HepG2 (cell line): ENCODE results near the gene GRIK2. TPM values are rescaled to one million over a fixed set of nuclear protein-coding genes. Genes with fewer than 3 reads are reported as not detected.

ENCODE experiments used
- ATAC-seq: fragments of 200-7000 bp; cut with Tn5 transposase; 3 replicates; pipeline ENCODE4 v1.9.1; 2020; ENCODE audit warnings: mild to moderate bottlenecking, moderate library complexity
- BruUV-seq: library from RNA; stranded (reverse); fragments of 400-500 nt; replicated peaks from 2 replicates; lab custom pipeline; 2021; lab: Mats Ljungman, UMichigan
- CTCF ChIA-PET: fragments of 300-600 bp; formaldehyde crosslinking; extraction: SDS; loops from one replicate; lab custom pipeline; 2021; ENCODE audit warnings: low total read pairs, inconsistent platforms, low intra/inter-chr PET ratio; lab: Yijun Ruan, JAX
- POLR2A ChIA-PET: fragments of 350-600 bp; sonication (Branson Sonifier 250); formaldehyde crosslinking; loops from one replicate; lab custom pipeline; 2020; ENCODE audit warnings: antibody characterized with exemption, inconsistent platforms; lab: Yijun Ruan, JAX
- DNase-seq: peaks from one replicate; pipeline ENCODE4 v3.0.0-alpha.2; 2015; ENCODE audit warnings: low spot score
- FAIRE-seq: peaks from 3 replicates; lab custom pipeline; 2011; peaks lifted over from hg19 to GRCh38; lab: Jason Lieb, UNC
- H2AFZ ChIP-seq: one replicate; pipeline ENCODE4 v1.6.1; 2011; ENCODE audit warnings: low read length, inconsistent platforms
- H3K27ac ChIP-seq: fragments of 300-600 bp; 3 replicates; pipeline ENCODE4 v1.8.0; 2011; ENCODE audit warnings: mixed run types, mild to moderate bottlenecking, mixed read lengths, low read length, inconsistent platforms; ENCODE audit not compliant: insufficient read depth; ENCODE audit errors: extremely low read length
- H3K27me3 ChIP-seq, 2 experiments: fragments of 200-600 bp in 1 of 2; 2 replicates in 1 of 2; 3 replicates in 1 of 2; pipeline versions ENCODE4 v1.6.0 to v1.8.0; 2011; ENCODE audit warnings: low read length in 2 of 2, mild to moderate bottlenecking in 2 of 2, moderate library complexity in 2 of 2, inconsistent platforms in 1 of 2; ENCODE audit not compliant: insufficient read depth in 2 of 2, control insufficient read depth in 1 of 2
- H3K36me3 ChIP-seq, 2 experiments: fragments of 200-600 bp in 1 of 2; replicated peaks in 1 of 2; 2 replicates in 1 of 2; 3 replicates in 1 of 2; pipeline versions ENCODE4 v1.5.1 to v1.8.0; 2011; ENCODE audit warnings: low read length in 2 of 2, inconsistent platforms in 1 of 2; ENCODE audit not compliant: insufficient read depth in 2 of 2, control insufficient read depth in 1 of 2
- H3K4me1 ChIP-seq: 2 replicates; pipeline ENCODE4 v1.5.1; 2012; ENCODE audit warnings: low read length, inconsistent platforms; ENCODE audit not compliant: insufficient read depth
- H3K4me2 ChIP-seq: 2 replicates; pipeline ENCODE4 v1.6.0; 2011; ENCODE audit warnings: low read depth, low read length, inconsistent platforms
- H3K4me3 ChIP-seq, 3 experiments: fragments of 200-600 bp in 1 of 3; sonication (generic), shearing (Covaris generic) in 1 of 3; replicated peaks in 1 of 3; 2 replicates each; pipeline ENCODE4 v1.5.1; 2011 to 2016; ENCODE audit warnings: low read length in 3 of 3, inconsistent platforms in 2 of 3, low read depth in 2 of 3, mild to moderate bottlenecking in 2 of 3, control low read depth in 1 of 3, mixed read lengths in 1 of 3; ENCODE audit not compliant: insufficient read depth in 1 of 3
- H3K79me2 ChIP-seq: one replicate; pipeline ENCODE4 v1.6.1; 2011; ENCODE audit warnings: low read length, inconsistent platforms; ENCODE audit not compliant: insufficient read depth
- H3K9ac ChIP-seq: 2 replicates; pipeline ENCODE4 v1.6.0; 2011; ENCODE audit warnings: mild to moderate bottlenecking, low read depth, low read length, inconsistent platforms; ENCODE audit not compliant: insufficient read depth
- H3K9me3 ChIP-seq: 2 replicates; pipeline ENCODE4 v1.5.1; 2012; ENCODE audit warnings: mild to moderate bottlenecking, low read length
- H4K20me1 ChIP-seq: 2 replicates; pipeline ENCODE4 v1.6.0; 2011; ENCODE audit warnings: inconsistent platforms, mild to moderate bottlenecking, low read length, moderate library complexity; ENCODE audit not compliant: insufficient read depth
- AHDC1 ChIP-seq: sonication (generic); formaldehyde crosslinking; IDR thresholded peaks from 2 replicates; pipeline ENCODE4 v1.5.1; 2020; ENCODE audit warnings: mild to moderate bottlenecking, missing genetic modification reagents, borderline replicate concordance
- ARNTL ChIP-seq: sonication (generic); formaldehyde crosslinking; IDR thresholded peaks from 2 replicates; pipeline ENCODE4 v1.4.0; 2020; ENCODE audit warnings: mild to moderate bottlenecking, missing genetic modification reagents
- CBX2 ChIP-seq, 2 experiments: fragments of 200-600 bp in 1 of 2; sonication (generic); formaldehyde crosslinking in 1 of 2; IDR thresholded peaks; 2 replicates each; pipeline versions ENCODE4 v1.7.0 to v1.8.1; 2018 to 2022; ENCODE audit warnings: low read depth in 2 of 2, low read length in 1 of 2, mild to moderate bottlenecking in 1 of 2, missing genetic modification reagents in 1 of 2
- CENPT ChIP-seq: sonication (generic); formaldehyde crosslinking; IDR thresholded peaks from 2 replicates; pipeline ENCODE4 v1.8.0; 2022; ENCODE audit warnings: low read depth, mild to moderate bottlenecking, moderate library complexity, missing genetic modification reagents
- MLXIP ChIP-seq: sonication (generic); formaldehyde crosslinking; IDR thresholded peaks from 2 replicates; pipeline ENCODE4 v1.9.0; 2021; ENCODE audit warnings: missing genetic modification reagents, borderline replicate concordance
- PCBP1 ChIP-seq: fragments of 200-400 bp; formaldehyde crosslinking; IDR thresholded peaks from 2 replicates; pipeline ENCODE4 v1.6.1; 2017; ENCODE audit warnings: mild to moderate bottlenecking, low read depth, low read length, borderline replicate concordance
- SMARCC2 ChIP-seq: fragments of 450-650 bp; IDR thresholded peaks from 2 replicates; pipeline ENCODE4 v1.6.1; 2017; ENCODE audit warnings: antibody characterized with exemption, mild to moderate bottlenecking
- SOX6 ChIP-seq, 2 experiments: fragments of 450-650 bp in 1 of 2; sonication (generic) in 1 of 2; formaldehyde crosslinking in 1 of 2; IDR thresholded peaks; 2 replicates each; pipeline versions ENCODE4 v1.4.0 to v1.6.1; 2017 to 2020; ENCODE audit warnings: antibody characterized with exemption in 1 of 2, mild to moderate bottlenecking in 1 of 2, missing genetic modification reagents in 1 of 2
- ZNF101 ChIP-seq: sonication (generic); formaldehyde crosslinking; IDR thresholded peaks from 2 replicates; pipeline ENCODE4 v1.4.0; 2020; ENCODE audit warnings: mild to moderate bottlenecking, low read depth, missing genetic modification reagents, borderline replicate concordance
- ZNF263 ChIP-seq: sonication (generic); formaldehyde crosslinking; IDR thresholded peaks from 2 replicates; pipeline ENCODE4 v1.4.0; 2020; ENCODE audit warnings: missing genetic modification reagents
- ZNF441 ChIP-seq: sonication (generic); formaldehyde crosslinking; IDR thresholded peaks from 2 replicates; pipeline ENCODE4 v1.7.0; 2021; ENCODE audit warnings: missing genetic modification reagents, borderline replicate concordance
- ZNF710 ChIP-seq: sonication (generic); formaldehyde crosslinking; IDR thresholded peaks from 2 replicates; pipeline ENCODE4 v1.5.0; 2020; ENCODE audit warnings: mild to moderate bottlenecking, missing genetic modification reagents, borderline replicate concordance
- WGBS: methylation state at CpG from one replicate; pipeline ENCODE4 v1.1.6; 2017; ENCODE audit warnings: low lambda C conversion rate; 5-methylcytosine and 5-hydroxymethylcytosine counted together
- in situ Hi-C: cut with HindIII; loops from 2 replicates; pipeline ENCODE4 v1.10.0; 2017; ENCODE audit warnings: low pct_unique_long_range_greater_than_20kb; ENCODE audit not compliant: extremely low pct_ligation_motif_present
- intact Hi-C: fragments of 100-400 bp; cut with micrococcal nuclease; formaldehyde crosslinking; loops from one replicate; pipeline ENCODE4 v1.10.0; 2022; ENCODE audit not compliant: unreplicated experiment
- polyA plus RNA-seq, 8 experiments: library from polyadenylated mRNA; depleted of rRNA in 3 of 8; stranded (reverse) in 7 of 8; unstranded in 1 of 8; fragments of >200 nt; fragmentation: Illumina TruSeq in 4 of 8; extraction: Trizol in 4 of 8; gene quantifications; 2 replicates each; pipeline versions ENCODE4 v1.2.1 to v1.2.3, GENCODE V29; 2011 to 2016; ENCODE audit warnings: low read depth in 4 of 8, missing spikeins in 1 of 8, mixed read lengths in 1 of 8; ENCODE audit not compliant: insufficient read depth in 1 of 8
- total RNA-seq, 5 experiments: library from RNA; depleted of rRNA; stranded (reverse); fragments of >200 nt; fragmentation: Illumina TruSeq; extraction: Trizol; gene quantifications; 2 replicates each; pipeline ENCODE4 v1.2.3, GENCODE V29; 2016; ENCODE audit warnings: low read depth in 1 of 5

The GRIK2 gene
- total and polyA plus RNA-seq, 2 of the 13 experiments (the other 11 are each of a cell fraction or from before 2014, with no cell fraction given) = not detected

GRCh38 chr6:101762851-101763250 lies 369.3 kb downstream of the GRIK2 start (continued):
- TF ChIP-seq AHDC1 (CRISPR knock-in tag) = no peak
- TF ChIP-seq ARNTL (CRISPR knock-in tag) = no peak

GRCh38 chr6:101765281-101765680 lies 371.8 kb downstream of the GRIK2 start:
- Histone ChIP-seq H3K4me3 (no peak overlapping the region), H2AFZ (no peak overlapping the region)
- POLR2A ChIA-PET = no interaction called here
- TF ChIP-seq SMARCC2 (no peak), ZNF263 (CRISPR knock-in tag) (no peak), SOX6 (IDR thresholded peaks at IDR 0.05) (no peak), SOX6 (CRISPR knock-in tag; IDR thresholded peaks at IDR 0.05) (no peak), CBX2 (IDR thresholded peaks at IDR 0.05; ENCODE audit: low read depth, low read length) (no peak), CBX2 (CRISPR knock-in tag; IDR thresholded peaks at IDR 0.05; ENCODE audit: low read depth) (no peak), PCBP1 (no peak), ZNF710 (CRISPR knock-in tag) (no peak), ZNF101 (no peak), ZNF441 (CRISPR knock-in tag) (no peak), MLXIP (CRISPR knock-in tag) (no peak), CENPT (CRISPR knock-in tag) (no peak)

More at GRCh38 chr6:101765281-101765680, 371.8 kb downstream of the GRIK2 start:
- H3K4me2 ChIP-seq = no peak overlapping the region
- DNase-seq (no peak), FAIRE-seq (no peak), ATAC-seq (no peak)
- no peaks in the 10 kb centered on the region for H3K36me3 ChIP-seq
- no peaks in the 10 kb centered on the region for H3K27me3 ChIP-seq
- in situ Hi-C loops = no loop called here
- WGBS = 3% methylated on average over 1 of the region's 1 CpG
- H3K9ac ChIP-seq = no peak overlapping the region
- H4K20me1 ChIP-seq = no peaks in the 10 kb centered on the region
- intact Hi-C loops = no loop called here
- no peaks in the 10 kb centered on the region for H3K4me1 ChIP-seq
- no peaks in the 10 kb centered on the region for H3K9me3 ChIP-seq
- CTCF ChIA-PET = no interaction called here
- H3K27ac ChIP-seq = no peak overlapping the region
- no TSS peak for BruUV-seq
- no peaks in the 10 kb centered on the region for H3K79me2 ChIP-seq
